IMR-90 (cell line): ENCODE results near the gene MYO1F. TPM values are rescaled to one million over a fixed set of nuclear protein-coding genes. Genes with fewer than 3 reads are reported as not detected.

Experiments used
- ATAC-seq: fragments of 200-7000 bp; cut with Tn5 transposase; 2 replicates; pipeline ENCODE4 v1.9.1; 2020; ENCODE audit warnings: low read depth, mild to moderate bottlenecking, moderate library complexity
- BruUV-seq: library from RNA; stranded (reverse); fragments of 400-500 nt; replicated peaks from 2 replicates; lab custom pipeline; 2021; lab: Mats Ljungman, UMichigan
- CTCF ChIA-PET: fragments of 300-600 bp; formaldehyde crosslinking; extraction: SDS; loops from one replicate; lab custom pipeline; 2021; ENCODE audit warnings: antibody characterized with exemption; lab: Yijun Ruan, JAX
- POLR2A ChIA-PET: fragments of 300-600 bp; sonication (Branson Sonifier 250); formaldehyde crosslinking; loops from one replicate; lab custom pipeline; 2022; ENCODE audit warnings: antibody characterized with exemption; ENCODE audit not compliant: unreplicated experiment; lab: Charles Lee
- DNase-seq: peaks from one replicate; pipeline ENCODE4 v3.0.0; 2013
- H2AFZ ChIP-seq: replicated peaks from 2 replicates; pipeline ENCODE3; 2013; ENCODE audit warnings: low read length, mild to moderate bottlenecking; ENCODE audit not compliant: poor library complexity
- H2AK5ac ChIP-seq: 2 replicates; pipeline ENCODE4 v1.6.1; 2013; ENCODE audit warnings: low read depth, low read length, inconsistent platforms
- H2AK9ac ChIP-seq: replicated peaks from 2 replicates; pipeline ENCODE3; 2013; ENCODE audit warnings: mild to moderate bottlenecking, low read depth, low read length, moderate library complexity; ENCODE audit not compliant: poor library complexity
- H2BK120ac ChIP-seq: 2 replicates; pipeline ENCODE4 v1.6.1; 2013; ENCODE audit warnings: low read depth, low read length, inconsistent platforms
- H2BK15ac ChIP-seq: 3 replicates; pipeline ENCODE4 v1.6.1; 2013; ENCODE audit warnings: low read depth, low read length, inconsistent platforms
- H2BK20ac ChIP-seq: 2 replicates; pipeline ENCODE4 v1.6.1; 2013; ENCODE audit warnings: low read depth, mild to moderate bottlenecking, inconsistent platforms, low read length, moderate library complexity
- H2BK5ac ChIP-seq: 2 replicates; pipeline ENCODE4 v1.6.1; 2013; ENCODE audit warnings: mild to moderate bottlenecking, low read depth, low read length, inconsistent platforms; ENCODE audit not compliant: poor library complexity, severe bottlenecking
- H3K14ac ChIP-seq: replicated peaks from 2 replicates; pipeline ENCODE4 v1.6.1; 2013; ENCODE audit warnings: low read depth, low read length, inconsistent platforms
- H3K18ac ChIP-seq: 2 replicates; pipeline ENCODE4 v1.6.1; 2013; ENCODE audit warnings: low read depth, low read length, control low read depth
- H3K23ac ChIP-seq: 2 replicates; pipeline ENCODE4 v1.6.1; 2013; ENCODE audit warnings: low read depth, low read length, inconsistent platforms
- H3K27ac ChIP-seq: 2 replicates; pipeline ENCODE4 v1.5.1; 2013; ENCODE audit warnings: mild to moderate bottlenecking, control low read depth, low read length; ENCODE audit not compliant: insufficient read depth
- H3K27me3 ChIP-seq: 2 replicates; pipeline ENCODE4 v1.6.1; 2013; ENCODE audit warnings: low read length; ENCODE audit not compliant: control insufficient read depth, insufficient read depth
- H3K36me3 ChIP-seq: 2 replicates; pipeline ENCODE4 v1.6.1; 2013; ENCODE audit warnings: low read length, mixed read lengths; ENCODE audit not compliant: control insufficient read depth, insufficient read depth
- H3K4ac ChIP-seq: 2 replicates; pipeline ENCODE4 v1.6.1; 2013; ENCODE audit warnings: low read depth, low read length, inconsistent platforms
- H3K4me1 ChIP-seq: 2 replicates; pipeline ENCODE4 v1.6.1; 2013; ENCODE audit warnings: low read length, mixed read lengths; ENCODE audit not compliant: control insufficient read depth, insufficient read depth
- H3K4me2 ChIP-seq: 2 replicates; pipeline ENCODE4 v1.6.1; 2013; ENCODE audit warnings: low read depth, mild to moderate bottlenecking, control low read depth, low read length, moderate library complexity
- H3K4me3 ChIP-seq: 2 replicates; pipeline ENCODE4 v1.5.1; 2013; ENCODE audit warnings: low read depth, mild to moderate bottlenecking, control low read depth, low read length, moderate library complexity; ENCODE audit not compliant: insufficient read depth
- H3K56ac ChIP-seq: 2 replicates; pipeline ENCODE4 v1.6.1; 2013; ENCODE audit warnings: low read length, inconsistent platforms; ENCODE audit not compliant: insufficient read depth; ENCODE audit errors: extremely low read depth
- H3K79me1 ChIP-seq, 2 experiments: 2 replicates each; pipeline ENCODE4 v1.6.1; 2013; ENCODE audit warnings: low read length in 2 of 2, inconsistent platforms in 1 of 2, low read depth in 1 of 2
- H3K9ac ChIP-seq: 2 replicates; pipeline ENCODE4 v1.6.1; 2013; ENCODE audit warnings: low read depth, low read length, control low read depth
- H3K9me1 ChIP-seq: 2 replicates; pipeline ENCODE4 v1.6.1; 2013; ENCODE audit warnings: low read length, inconsistent platforms; ENCODE audit not compliant: insufficient read depth
- H3K9me3 ChIP-seq: 2 replicates; pipeline ENCODE4 v1.6.1; 2013; ENCODE audit warnings: low read length; ENCODE audit not compliant: control insufficient read depth, insufficient read depth
- H4K20me1 ChIP-seq: 2 replicates; pipeline ENCODE4 v1.6.1; 2013; ENCODE audit warnings: low read length, inconsistent platforms; ENCODE audit not compliant: insufficient read depth
- H4K5ac ChIP-seq: 2 replicates; pipeline ENCODE4 v1.6.1; 2013; ENCODE audit warnings: mild to moderate bottlenecking, low read depth, low read length, control low read depth
- H4K8ac ChIP-seq, 2 experiments: 2 replicates each; pipeline ENCODE4 v1.6.1; 2013; ENCODE audit warnings: low read depth in 2 of 2, low read length in 2 of 2, control low read depth in 1 of 2, inconsistent platforms in 1 of 2
- H4K91ac ChIP-seq: 2 replicates; pipeline ENCODE4 v1.6.1; 2013; ENCODE audit warnings: low read depth, low read length, inconsistent platforms; ENCODE audit not compliant: insufficient read depth
- BHLHE40 ChIP-seq: fragments of 150-350 bp; IDR thresholded peaks from 2 replicates; pipeline ENCODE4 v1.6.1; 2016; ENCODE audit warnings: mild to moderate bottlenecking, low read depth, low read length
- CEBPB ChIP-seq: IDR thresholded peaks from 2 replicates; pipeline ENCODE4 v1.6.1; 2012; ENCODE audit warnings: low read depth, low read length, improper control_type of control experiment
- FOS ChIP-seq: fragments of 150-350 bp; IDR thresholded peaks from 2 replicates; pipeline ENCODE4 v1.6.1; 2016; ENCODE audit warnings: low read depth, low read length
- MAFK ChIP-seq: IDR thresholded peaks from 2 replicates; pipeline ENCODE4 v1.6.1; 2012; ENCODE audit warnings: low read depth, low read length, improper control_type of control experiment
- MXI1 ChIP-seq: IDR thresholded peaks from 2 replicates; pipeline ENCODE4 v1.6.1; 2012; ENCODE audit warnings: low read depth, mild to moderate bottlenecking, low read length, moderate library complexity, borderline replicate concordance
- NFE2L2 ChIP-seq: fragments of 150-350 bp; IDR thresholded peaks from 2 replicates; pipeline ENCODE4 v1.6.1; 2016; ENCODE audit warnings: low read depth, mild to moderate bottlenecking, low read length
- POLR2A ChIP-seq: IDR thresholded peaks from 2 replicates; pipeline ENCODE4 v1.6.1; 2012; ENCODE audit warnings: mild to moderate bottlenecking, low read depth, low read length
- RAD21 ChIP-seq: IDR thresholded peaks from 2 replicates; pipeline ENCODE4 v1.6.1; 2012; ENCODE audit warnings: low read length, improper control_type of control experiment
- RCOR1 ChIP-seq: IDR thresholded peaks from 2 replicates; pipeline ENCODE4 v1.6.1; 2012; ENCODE audit warnings: mild to moderate bottlenecking, low read length, improper control_type of control experiment; ENCODE audit not compliant: insufficient replicate concordance
- RFX5 ChIP-seq: IDR thresholded peaks from 2 replicates; pipeline ENCODE4 v1.8.0; 2012; ENCODE audit warnings: low read depth, mild to moderate bottlenecking, low read length, moderate library complexity
- SMC3 ChIP-seq: fragments of 150-350 bp; IDR thresholded peaks from 2 replicates; pipeline ENCODE4 v1.6.1; 2016; ENCODE audit warnings: low read depth, mild to moderate bottlenecking, antibody characterized with exemption, low read length, moderate library complexity
- WGBS, 2 experiments: methylation state at CpG; one replicate each; pipeline versions ENCODE4 v1.1.5 to v1.1.7; 2013; ENCODE audit warnings: missing lambda C conversion rate in 2 of 2; ENCODE audit not compliant: insufficient read length in 1 of 2; ENCODE audit errors: extremely low coverage in 2 of 2; 5-methylcytosine and 5-hydroxymethylcytosine counted together
- dilution Hi-C: fragments of 300-500 bp; cut with HindIII; formaldehyde crosslinking; loops from one replicate; pipeline ENCODE4 v1.14.3; 2018; ENCODE audit warnings: low sequenced_read_pairs; ENCODE audit not compliant: unreplicated experiment
- in situ Hi-C: fragments of 300-500 bp; cut with MboI; formaldehyde crosslinking; loops from 3 replicates; pipeline ENCODE4 v1.14.3; 2019; ENCODE audit warnings: low sequenced_read_pairs, inconsistent platforms, mixed read lengths
- intact Hi-C: fragments of 100-400 bp; cut with micrococcal nuclease; formaldehyde crosslinking; loops from 2 replicates; pipeline ENCODE4 v1.10.0; 2022
- polyA plus RNA-seq, 3 experiments: library from polyadenylated mRNA; depleted of rRNA; stranded (reverse); fragments of >200 nt; gene quantifications; 2 replicates each; pipeline ENCODE4 v1.2.3, GENCODE V29; 2012; ENCODE audit warnings: low replicate concordance in 1 of 3
- total RNA-seq: library from RNA; depleted of rRNA; stranded (reverse); fragments of >200 nt; gene quantifications from 2 replicates; pipeline ENCODE4 v1.2.3, GENCODE V29; 2012
- TF ChIP-seq, protein P1 (sequence below): fragments of 150-350 bp; IDR thresholded peaks from 2 replicates; pipeline ENCODE4 v1.6.1; 2016; ENCODE audit warnings: low read depth, mild to moderate bottlenecking, low read length, moderate library complexity, borderline replicate concordance
- TF ChIP-seq, protein P2 (sequence below): fragments of 150-350 bp; IDR thresholded peaks from 2 replicates; pipeline ENCODE4 v1.6.1; 2017; ENCODE audit warnings: mild to moderate bottlenecking, antibody characterized with exemption, low read length, low read depth

MYO1F gene
- total and polyA plus RNA-seq, 2 of the 4 experiments (the other 2 are of a cell fraction): 0.14 to 0.18 TPM

DNA sequence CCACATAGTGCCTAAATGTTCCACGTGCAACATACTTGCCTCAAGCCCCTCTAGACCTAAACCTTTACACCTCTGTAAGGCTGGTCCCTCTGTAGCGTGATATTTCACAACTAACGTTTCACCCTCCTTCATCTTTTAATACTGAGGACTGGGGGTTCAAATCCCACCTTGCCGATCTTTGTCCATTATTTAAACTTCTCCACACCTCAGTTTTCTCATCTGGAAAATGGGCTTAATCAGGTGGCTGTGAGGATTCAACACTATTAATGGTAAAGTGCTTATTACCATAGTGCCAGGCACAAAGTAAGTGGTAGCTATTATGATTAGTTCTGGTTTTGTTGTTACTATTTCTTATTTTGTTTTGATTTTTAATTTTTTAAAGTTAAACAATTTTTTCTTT, 40.7 kb upstream of the MYO1F start:
- H3K27me3 ChIP-seq: peaks cover 6% of the 10 kb centered on the region; the same call in 1 of the 2 replicates
- no peak for ATAC-seq
- peaks cover 2% of the 10 kb centered on the region; the same call in 1 of the 2 replicates for H3K4me1 ChIP-seq
- H3K36me3 ChIP-seq: no peaks in the 10 kb centered on the region
- no peak overlapping the region for H3K56ac ChIP-seq
- H2AK9ac ChIP-seq: no peak overlapping the region
- no peak overlapping the region for H2BK120ac ChIP-seq
- no peaks in the 10 kb centered on the region for H3K9me3 ChIP-seq
- H3K4ac ChIP-seq: no peak overlapping the region
- ChIA-PET POLR2A (no interaction called here), CTCF (no interaction called here)
- no peak overlapping the region for H2BK5ac ChIP-seq
- H3K4me3 ChIP-seq: no peak overlapping the region
- no peak overlapping the region for H4K91ac ChIP-seq
- in situ Hi-C loops (no loop called here), intact Hi-C loops (loop anchor here (5.0 kb wide), 1 partner anchor 214 kb away; the partner anchor contains the start of genes MBD3L1 and ZNF558), dilution Hi-C loops (no loop called here)
- H2AK5ac ChIP-seq: no peak overlapping the region
- no peaks in the 10 kb centered on the region; the same call in 1 of the 2 replicates for H3K9me1 ChIP-seq
- no peak overlapping the region for H3K27ac ChIP-seq
- no peak overlapping the region for H3K23ac ChIP-seq
- TF ChIP-seq, protein P1, sequence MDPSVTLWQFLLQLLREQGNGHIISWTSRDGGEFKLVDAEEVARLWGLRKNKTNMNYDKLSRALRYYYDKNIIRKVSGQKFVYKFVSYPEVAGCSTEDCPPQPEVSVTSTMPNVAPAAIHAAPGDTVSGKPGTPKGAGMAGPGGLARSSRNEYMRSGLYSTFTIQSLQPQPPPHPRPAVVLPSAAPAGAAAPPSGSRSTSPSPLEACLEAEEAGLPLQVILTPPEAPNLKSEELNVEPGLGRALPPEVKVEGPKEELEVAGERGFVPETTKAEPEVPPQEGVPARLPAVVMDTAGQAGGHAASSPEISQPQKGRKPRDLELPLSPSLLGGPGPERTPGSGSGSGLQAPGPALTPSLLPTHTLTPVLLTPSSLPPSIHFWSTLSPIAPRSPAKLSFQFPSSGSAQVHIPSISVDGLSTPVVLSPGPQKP: no peak
- TF ChIP-seq BHLHE40: no peak
- no peak for TF ChIP-seq RFX5
- TF ChIP-seq RAD21: no peak
- TF ChIP-seq MXI1: no peak
- no peak for TF ChIP-seq FOS
- no peak for TF ChIP-seq CEBPB
- TF ChIP-seq, protein P2, sequence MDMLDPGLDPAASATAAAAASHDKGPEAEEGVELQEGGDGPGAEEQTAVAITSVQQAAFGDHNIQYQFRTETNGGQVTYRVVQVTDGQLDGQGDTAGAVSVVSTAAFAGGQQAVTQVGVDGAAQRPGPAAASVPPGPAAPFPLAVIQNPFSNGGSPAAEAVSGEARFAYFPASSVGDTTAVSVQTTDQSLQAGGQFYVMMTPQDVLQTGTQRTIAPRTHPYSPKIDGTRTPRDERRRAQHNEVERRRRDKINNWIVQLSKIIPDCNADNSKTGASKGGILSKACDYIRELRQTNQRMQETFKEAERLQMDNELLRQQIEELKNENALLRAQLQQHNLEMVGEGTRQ: no peak
- TF ChIP-seq NFE2L2: no peak
- no peak for TF ChIP-seq SMC3
- TF ChIP-seq MAFK: no peak
- no peak for TF ChIP-seq POLR2A
- TF ChIP-seq RCOR1: no peak
- no peak overlapping the region for H3K18ac ChIP-seq
- no peak overlapping the region for H2BK15ac ChIP-seq
- H4K20me1 ChIP-seq: 0 out of 2 replicates have a peak, but pooled peaks cover 5% of the 10 kb centered on the region
- no peaks in the 10 kb centered on the region for H3K79me1 ChIP-seq
- H2BK20ac ChIP-seq: no peak overlapping the region
- DNase-seq: no peak
- no TSS peak for BruUV-seq
- no peak overlapping the region for H4K8ac ChIP-seq
- no peak overlapping the region for H3K9ac ChIP-seq
- no peak overlapping the region for H3K14ac ChIP-seq
- H4K5ac ChIP-seq: no peak overlapping the region
- H3K4me2 ChIP-seq: no peak overlapping the region
- peak overlapping the region; percentile 14 for H2AFZ ChIP-seq
- 75% methylated on average over 3 of the region's 4 CpGs; no CpG with 5 or more reads in 1 of the 2 experiments for whole genome bisulfite sequencing, 2 experiments
